ENCODE measurements around the gene PLA2G4E.
A peak's percentile ranks its signal among the peaks of the same experiment; 100 is the strongest.

The PLA2G4E gene

DNA sequence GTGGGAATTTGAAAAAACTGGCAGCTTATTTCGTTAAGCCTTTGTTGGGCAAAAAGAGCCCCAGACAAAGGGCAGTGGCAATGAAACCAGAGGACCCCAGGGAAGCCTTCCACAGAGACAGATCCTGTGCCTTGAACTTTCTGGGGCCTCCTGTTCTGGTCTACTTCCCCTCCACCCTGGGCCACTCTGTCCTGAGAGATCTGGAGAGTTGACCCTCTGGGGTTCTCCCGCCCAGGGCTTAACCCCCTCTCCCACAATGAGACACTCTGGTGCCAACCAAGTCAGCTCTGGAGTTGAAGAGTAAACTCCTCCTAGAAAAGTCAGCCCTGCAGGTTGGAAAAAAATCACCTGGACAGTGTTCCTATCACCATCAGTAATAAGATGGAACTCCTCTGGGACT lies 69.3 kb downstream of the PLA2G4E start:
- DNase-seq = peak in 3 of 42 donors; percentile 11 to 38 (median 32)
- intact Hi-C loops (cut with DNase I) = no loop called here

DNA sequence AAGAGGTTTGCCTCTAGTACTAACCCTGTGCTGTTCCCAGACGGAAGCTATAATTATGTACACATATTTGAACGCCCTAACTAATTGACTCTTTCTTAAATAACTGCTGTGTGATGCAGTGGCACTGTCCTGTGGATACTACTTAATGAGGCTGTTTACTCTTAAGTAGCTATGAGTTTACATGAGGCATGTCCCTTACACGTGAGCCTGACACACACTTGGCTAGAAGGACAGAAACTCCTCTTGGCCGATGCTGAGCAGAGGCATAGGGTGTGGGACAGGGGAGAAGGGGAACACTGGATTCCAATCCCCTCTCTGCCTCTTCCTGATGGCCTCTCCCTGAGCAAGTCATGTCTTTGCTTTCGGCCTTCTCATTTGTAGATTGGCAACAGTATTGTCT lies 70.4 kb downstream of the PLA2G4E start:
- intact Hi-C loops (cut with DNase I) = no loop called here
- peak in 1 of 42 donors; percentile 6 for DNase-seq

DNA sequence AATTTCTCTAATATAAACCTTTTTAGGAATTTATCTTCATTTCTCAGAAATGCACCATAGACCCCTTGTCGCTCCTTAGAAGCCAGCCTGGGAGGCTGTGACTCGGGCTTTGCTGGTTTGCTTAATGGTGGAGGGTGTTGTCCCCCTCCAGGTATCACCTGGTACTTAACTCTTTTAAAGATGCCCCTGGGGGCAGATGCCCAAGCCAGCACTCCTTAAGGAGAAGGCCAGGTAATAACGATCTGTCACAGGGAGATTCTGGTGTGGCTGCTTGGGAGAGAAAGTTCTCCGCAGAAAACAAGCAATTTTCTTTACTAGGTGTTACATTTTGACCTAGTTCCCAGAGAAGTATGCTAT lies 70.7 kb downstream of the PLA2G4E start:
- intact Hi-C loops (cut with DNase I) = no loop called here
- peak in 2 of 42 donors; percentile 1 to 18 for DNase-seq

DNA sequence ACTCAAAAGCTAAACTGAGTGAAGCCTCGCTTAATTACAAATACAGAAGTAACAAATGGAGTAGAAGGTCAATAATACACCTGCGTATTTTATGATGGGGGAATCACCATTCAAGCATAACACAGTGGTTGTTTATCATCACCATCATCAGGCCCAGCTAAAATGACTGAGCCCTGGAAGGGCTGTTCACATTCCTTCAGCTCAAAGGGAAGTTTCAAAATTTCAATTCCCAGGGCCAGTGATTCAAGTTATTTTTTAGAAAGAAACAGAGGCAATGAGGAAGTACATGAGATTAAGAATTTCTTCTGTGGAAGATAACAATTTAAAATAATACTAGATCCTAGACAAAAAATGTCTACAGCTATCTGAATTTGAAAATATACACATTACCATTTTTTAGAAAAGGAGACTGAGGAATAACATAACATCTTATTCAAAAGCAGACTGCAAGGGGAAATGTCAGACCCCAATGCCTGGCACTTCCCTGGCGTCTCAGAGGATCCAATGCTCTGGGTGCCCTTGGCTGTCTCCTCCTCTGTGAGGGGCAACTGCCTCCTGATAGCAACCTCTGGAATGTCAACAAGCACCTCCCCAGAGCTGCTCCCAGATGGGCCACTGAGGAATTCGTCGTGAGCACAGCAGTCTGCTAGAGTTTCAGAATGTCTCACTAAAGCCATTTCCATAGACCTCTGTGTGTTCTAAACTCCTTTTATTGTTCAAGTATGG lies 71.3 kb downstream of the PLA2G4E start:
- intact Hi-C loops (cut with DNase I) = no loop called here
- peak in 1 of 42 donors; percentile 27 for DNase-seq

DNA sequence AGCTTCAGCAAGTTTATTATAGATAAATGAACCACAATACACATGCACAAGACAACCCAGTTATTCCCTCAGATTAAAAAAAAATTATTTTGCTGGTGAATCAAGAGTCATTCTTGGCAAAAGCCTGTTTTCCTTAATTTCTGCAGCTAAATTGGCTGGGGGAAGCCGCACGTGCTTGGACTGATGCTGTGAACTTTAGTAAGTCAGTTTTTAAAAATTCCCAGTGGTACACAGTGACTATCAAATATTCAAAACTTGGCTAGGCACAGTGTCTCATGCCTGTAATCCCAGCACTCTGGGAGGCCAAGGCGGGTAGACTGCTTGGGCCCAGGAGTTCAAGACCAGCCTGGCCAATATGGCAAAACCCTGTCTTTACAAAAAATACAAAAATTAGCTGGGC lies 72.4 kb downstream of the PLA2G4E start:
- intact Hi-C loops (cut with DNase I) = no loop called here
- DNase-seq = peak in 1 of 42 donors; percentile 13

DNA sequence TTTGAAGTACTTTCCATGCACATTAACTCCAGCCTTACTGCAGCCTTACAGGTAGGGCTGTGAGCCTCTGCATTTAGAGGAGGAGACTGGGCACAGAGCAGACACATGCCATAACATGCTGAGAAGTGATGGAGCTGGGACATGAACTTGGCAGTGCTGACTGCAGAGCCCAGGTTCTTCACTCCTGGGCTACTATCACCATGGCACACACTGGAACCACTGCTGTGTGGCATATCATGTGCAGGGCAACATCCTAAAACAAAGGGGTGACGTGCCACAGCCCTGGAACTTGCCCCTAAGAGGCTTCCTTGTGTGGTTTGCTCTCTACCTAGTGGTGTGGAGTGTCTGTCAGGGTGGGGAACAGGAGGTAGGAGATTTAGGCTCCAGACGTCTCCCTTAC lies 73.9 kb downstream of the PLA2G4E start:
- intact Hi-C loops (cut with DNase I) = no loop called here
- peak in 1 of 42 donors; percentile 3 for DNase-seq

DNA sequence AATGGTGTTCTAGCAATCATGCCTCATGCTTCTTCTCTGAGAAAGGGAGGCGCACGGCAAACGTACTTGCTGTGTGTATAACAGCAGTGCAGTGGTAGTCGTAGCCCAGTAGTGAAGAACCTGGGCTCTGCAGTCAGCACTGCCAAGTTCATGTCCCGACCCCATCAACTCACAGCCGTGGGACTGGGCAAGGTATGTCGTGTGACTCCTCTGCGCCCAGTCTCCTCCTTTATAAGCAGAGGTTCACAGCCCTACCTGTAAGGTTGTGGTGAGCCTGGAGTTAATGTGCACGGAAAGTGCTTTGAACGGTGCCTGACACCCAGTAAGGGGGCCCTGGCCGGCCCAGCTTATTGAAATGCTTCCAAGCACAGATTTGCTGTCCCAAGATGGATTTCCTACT lies 75.1 kb downstream of the PLA2G4E start:
- DNase-seq = peak in 1 of 42 donors; percentile 22
- intact Hi-C loops (cut with DNase I) = no loop called here

DNA sequence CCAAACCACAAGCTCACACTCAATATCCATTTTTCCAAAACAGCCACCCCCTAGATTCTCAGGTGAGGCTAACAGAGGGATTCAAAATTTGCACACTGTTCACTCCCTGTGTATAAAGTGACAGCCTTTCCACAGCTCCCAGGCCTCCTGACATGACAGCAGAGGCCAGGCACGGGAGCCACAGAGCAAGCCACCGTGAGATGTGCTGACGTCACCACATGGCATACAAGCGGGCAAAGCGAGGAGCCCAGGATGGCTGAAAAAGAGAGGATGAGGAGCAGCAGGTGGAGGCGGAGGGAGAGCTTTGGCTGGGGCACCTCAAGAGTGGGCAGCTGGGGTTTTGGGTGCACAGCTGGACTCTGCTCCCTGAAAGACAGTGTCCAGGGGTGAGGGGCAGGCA lies 75.6 kb downstream of the PLA2G4E start:
- peak in 1 of 42 donors; percentile 40 for DNase-seq
- intact Hi-C loops (cut with DNase I) = no loop called here

DNA sequence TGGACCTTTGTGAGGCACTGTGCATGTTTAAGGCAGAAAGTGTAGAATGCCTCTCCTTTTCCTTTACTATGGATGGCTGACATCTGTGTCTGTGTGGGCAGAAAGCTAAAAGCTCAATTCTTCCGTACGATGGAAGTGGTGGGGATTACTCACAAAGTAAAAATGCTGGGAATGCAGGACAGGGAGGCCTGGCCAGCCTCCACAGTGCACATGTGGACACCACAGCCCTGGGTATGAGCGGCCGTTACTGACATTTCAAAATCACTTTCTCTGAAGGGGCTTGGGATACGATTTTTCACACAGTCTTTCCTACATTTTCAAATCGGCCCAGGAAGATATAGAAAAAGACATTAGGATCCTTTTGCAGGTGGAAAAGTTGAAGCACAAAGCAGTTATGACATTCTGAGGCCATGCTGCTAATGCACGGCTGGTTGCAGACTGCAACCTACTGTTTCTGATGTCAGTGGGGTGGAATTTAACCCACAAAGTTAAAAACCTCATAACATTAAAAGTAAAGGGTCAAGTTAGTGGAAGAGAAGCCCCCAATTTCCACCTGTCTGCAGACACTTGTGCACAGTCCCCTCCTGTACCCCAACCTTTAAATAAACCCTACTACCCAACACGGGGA lies 76.4 kb downstream of the PLA2G4E start:
- peak in 1 of 42 donors; percentile 15 for DNase-seq

DNA sequence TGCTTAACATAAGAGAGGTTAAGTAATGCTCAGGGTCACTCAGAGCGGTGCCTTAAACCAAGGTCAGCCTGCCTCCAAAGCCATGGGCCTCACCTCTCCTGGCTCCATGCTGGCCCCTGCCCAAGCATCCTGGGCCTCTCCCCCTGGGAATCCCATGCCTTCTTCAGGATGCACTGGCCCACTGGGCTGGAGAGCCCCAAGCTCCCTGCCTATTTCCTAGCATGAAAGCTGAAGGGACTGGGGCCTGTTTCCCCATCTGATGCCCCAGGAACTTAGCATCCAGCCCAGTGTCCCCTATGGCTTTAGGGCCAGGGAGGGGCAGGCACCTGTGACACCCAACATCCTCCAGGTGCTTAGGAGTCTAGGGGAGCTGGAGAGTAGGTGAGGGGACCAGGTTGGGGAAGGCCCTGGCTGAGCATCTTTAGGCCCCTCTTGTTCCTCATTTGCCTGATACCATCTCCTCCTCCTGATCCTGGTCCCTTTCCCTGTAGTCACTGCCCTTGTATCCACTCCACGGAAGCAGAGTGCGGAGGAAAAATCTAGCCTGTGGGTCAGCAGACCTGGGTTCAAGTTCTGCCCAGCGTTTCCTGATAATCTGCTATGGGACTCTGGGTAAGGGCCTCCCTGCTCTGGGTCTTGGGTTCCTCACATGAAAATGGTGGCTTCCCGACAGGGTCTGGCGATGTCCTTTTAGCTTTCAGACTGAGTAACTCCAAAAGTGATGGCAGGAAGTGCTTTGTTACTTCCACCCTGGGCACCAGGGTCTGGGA lies 77.1 kb downstream of the PLA2G4E start:
- DNase-seq = peak in 1 of 42 donors; percentile 10
- intact Hi-C loops (cut with DNase I) = no loop called here

More for the DNA sequence above, 76.4 kb downstream of the PLA2G4E start:
- intact Hi-C loops (cut with DNase I) = no loop called here

DNA sequence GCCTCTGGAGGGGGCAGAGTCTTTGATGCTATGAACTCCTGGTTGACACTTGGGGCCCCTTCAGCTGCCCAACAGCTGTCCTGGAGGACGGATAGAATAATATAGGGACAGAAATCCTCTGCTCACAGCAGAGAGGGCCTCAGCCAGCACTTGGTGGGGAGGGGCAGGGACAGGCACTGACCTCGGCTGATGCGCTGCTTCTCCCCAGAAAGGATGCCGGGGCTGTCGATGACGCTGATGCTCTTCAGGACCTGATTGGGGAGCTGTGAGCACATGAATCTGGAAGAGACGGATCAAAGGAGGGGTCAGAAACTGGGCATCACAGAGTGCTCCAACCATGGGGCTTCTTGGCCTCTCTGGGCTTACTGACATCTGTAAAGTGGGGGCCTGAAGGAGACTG lies 78.0 kb downstream of the PLA2G4E start:
- peak in 1 of 42 donors; percentile 13 for DNase-seq
- intact Hi-C loops (cut with DNase I) = no loop called here

DNA sequence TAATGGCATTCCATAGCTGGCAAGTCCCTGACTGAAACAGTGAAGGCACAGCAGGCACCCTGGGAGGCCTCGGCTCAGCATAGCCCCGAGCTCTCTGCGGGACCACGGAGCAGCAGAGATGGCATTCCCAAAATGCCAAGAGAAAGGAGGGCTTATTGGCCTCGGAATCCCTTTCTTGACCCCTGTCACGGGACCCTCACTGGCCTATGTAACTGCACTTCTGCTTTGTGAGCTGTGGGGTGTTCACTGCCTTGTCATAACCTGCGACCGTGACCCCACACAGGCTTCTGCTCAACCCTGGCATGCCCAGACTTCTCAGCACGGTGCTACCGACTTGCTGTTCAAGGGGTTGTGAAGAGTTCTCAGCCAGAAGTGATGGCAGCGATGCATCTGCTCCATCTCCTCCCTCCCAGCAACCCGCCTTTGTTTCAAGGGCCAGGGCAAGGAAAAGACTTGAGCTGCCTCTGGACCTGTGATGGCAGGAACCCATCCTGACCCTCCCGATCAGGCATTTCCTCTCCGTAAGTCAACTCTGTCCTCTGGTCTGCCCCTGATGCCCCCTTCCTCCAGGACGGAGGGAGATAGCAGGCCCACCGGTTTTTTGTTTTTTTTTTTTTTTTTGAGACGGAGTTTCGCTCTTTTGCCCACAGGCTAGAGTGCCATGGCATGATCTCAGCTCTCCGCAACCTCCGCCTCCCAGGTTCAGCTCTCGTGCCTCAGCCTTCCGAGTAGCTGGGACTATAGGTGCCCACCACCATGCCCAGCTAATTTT lies 79.0 kb downstream of the PLA2G4E start:
- DNase-seq = peak in 1 of 42 donors; percentile 31
- intact Hi-C loops (cut with DNase I) = no loop called here

DNA sequence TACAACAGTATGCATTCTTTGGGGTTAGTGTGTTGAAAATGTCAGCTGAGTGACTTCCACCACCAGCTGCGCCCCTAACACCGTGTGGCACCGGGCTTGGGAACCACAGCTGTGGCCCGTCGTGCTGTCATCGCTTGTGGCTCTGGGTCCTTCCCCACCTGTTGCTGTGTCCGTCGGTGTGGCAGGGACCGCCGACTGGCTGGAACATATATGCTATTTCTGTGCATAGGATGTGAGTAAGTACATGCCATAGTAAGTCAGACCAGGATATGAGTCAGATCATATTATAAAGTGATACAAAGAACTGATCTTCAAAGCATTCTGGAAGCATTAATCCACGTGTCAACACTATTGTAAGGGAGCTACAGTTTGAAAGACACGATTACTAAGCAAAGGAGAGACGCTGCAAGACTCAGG lies 80.4 kb downstream of the PLA2G4E start:
- DNase-seq = peak in 1 of 42 donors; percentile 26
- intact Hi-C loops (cut with DNase I) = no loop called here

DNA sequence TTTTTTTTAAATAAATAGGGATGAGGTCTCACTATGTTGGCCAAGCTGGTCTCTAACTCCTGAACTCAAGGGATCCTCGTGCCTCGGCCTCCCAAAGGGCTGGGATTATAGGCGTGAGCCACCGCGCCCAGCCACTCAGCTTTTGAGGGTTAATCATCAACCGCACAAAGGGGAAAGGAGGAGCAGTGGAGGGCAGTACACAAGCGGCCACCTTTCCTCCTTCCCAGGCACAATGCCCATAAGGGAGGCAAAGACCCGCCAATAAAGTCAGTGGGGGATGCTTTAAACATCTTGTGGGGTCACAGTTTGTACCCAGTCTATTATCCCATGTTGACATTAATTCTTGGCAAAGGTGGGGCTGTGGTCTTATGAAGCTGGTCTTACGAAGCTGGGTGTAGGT lies 80.9 kb downstream of the PLA2G4E start:
- peak in 1 of 42 donors; percentile 19 for DNase-seq
- intact Hi-C loops (cut with DNase I) = no loop called here

DNA sequence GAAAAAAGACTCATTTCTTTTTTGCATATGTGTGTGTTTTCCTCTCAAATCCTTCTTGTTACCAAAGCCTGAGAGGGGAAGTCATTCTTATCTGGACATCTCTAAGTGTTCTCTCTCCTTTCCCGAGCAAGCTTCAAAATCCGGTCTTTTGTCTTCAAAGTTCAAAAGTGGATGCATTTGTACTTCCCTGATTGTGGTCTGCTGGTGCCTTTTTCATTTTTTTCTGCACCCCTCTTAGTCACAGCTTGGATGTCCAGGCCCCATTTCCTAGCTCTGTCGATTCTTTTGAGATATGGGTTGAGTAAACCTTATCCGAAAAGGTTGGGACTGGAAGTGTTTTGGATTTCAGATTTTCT lies 83.3 kb downstream of the PLA2G4E start:
- DNase-seq = peak in 1 of 42 donors; percentile 4
- intact Hi-C loops (cut with DNase I) = no loop called here

DNA sequence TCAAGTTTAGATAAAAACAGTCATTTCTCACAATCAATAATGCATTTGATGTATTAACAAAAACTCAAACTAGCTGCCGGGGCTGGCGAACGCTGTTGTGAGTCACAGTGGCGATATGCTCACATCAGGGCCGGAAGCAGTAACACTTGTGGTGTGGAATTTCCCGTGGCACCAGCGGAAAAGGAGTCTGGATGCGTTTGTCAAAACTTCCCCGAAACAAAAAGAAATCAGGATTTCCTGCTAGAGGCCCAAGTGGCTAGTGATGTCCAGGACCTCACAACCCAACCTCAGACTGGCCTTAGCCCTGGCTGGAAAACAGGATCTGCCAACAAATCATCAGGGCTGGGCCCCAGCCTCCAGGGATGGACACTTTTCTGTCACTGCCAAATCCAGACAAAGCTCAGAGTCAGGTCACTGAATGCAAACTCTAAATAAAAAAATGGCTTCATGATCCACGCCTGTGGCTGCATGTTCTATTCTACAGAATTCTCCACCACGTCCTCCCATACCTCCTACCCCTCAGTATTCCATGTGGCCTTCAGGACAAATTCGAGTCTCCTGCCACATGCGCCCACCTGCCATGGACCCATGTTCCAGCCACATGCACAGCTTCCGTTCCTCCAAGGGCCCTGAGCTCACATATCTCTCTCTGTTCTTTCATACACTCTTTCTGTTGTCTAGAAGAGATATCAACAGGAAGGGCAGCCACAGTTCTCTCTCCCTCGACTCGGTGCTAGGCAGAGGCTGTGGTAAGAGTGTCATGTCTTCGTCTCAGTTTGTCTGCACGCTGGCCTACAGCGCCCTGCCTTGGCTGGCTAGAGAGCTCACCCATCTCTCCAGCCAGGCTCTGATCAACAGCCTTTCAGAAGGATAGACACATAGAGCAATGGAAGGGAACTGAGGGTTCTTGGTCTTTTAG lies 83.9 kb downstream of the PLA2G4E start:
- peak in 19 of 42 donors; percentile 17 to 67 (median 41) for DNase-seq
- intact Hi-C loops (cut with DNase I) = no loop called here

DNA sequence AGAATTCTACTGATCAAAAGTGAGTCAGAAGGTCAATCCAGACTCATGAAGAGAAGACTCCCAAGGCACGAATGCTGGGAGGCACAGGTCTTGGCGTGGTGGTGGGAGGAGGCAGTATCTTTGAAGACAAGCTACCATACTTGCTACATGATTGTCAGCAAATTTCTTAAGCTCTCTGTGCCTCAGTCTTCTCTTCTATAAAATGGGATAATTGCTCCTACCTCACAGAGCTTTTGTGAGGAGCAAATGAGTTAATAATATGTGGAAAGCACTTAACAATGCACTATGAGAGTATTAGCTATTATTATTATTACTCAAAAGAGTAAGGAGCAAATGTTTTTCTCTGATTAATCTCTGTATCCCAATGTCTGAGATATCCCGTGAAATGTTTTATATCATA lies 84.7 kb downstream of the PLA2G4E start:
- intact Hi-C loops (cut with DNase I) = no loop called here
- DNase-seq = no peak

DNA sequence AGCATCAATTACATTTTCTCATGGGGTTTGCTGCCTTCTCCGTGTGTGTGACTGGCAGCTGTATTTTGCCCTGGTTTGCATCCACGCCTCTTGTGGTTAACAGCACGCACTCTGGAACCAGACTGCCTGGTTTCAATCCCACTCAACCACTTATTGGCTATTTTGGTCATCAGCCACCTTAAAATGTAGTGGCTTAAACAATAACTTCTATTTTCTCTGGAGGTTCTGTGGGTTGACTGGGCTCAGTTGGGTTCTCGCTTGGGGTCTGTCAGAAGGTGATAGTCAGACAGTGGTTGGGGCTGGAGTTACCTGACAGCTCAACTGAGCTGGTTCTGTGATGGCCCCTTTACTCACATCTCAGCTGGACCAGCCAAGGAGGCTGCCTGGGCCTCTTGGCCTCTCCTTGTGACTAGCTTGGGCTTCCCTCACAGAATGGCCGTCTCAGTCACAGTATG lies 85.2 kb downstream of the PLA2G4E start:
- intact Hi-C loops (cut with DNase I) = no loop called here
- no peak for DNase-seq
